GM12873 (cell line): ENCODE data around the gene PPIF.

ENCODE experiments used
- CTCF ChIP-seq: IDR thresholded peaks from 2 replicates; pipeline ENCODE4 v1.5.1; 2012; ENCODE audit warnings: low read depth, mild to moderate bottlenecking, moderate library complexity, low read length, control low read depth; ENCODE audit not compliant: insufficient read depth; ENCODE audit errors: missing control alignments

The PPIF gene

GRCh38 chr10:79348640-79348988 lies 1.3 kb downstream of the PPIF start:
- no peak for TF ChIP-seq CTCF

GRCh38 chr10:79349072-79349491 lies 1.8 kb downstream of the PPIF start:
- no peak for TF ChIP-seq CTCF

GRCh38 chr10:79349766-79350406 lies 2.6 kb downstream of the PPIF start:
- no peak for TF ChIP-seq CTCF

- TF ChIP-seq CTCF, result no peak
These were observed 3.3 kb downstream of the PPIF start for GRCh38 chr10:79350407-79351154.

GRCh38 chr10:79351332-79351731 lies 4.1 kb downstream of the PPIF start:
- TF ChIP-seq CTCF, result no peak

GRCh38 chr10:79352035-79352877 lies 5.0 kb downstream of the PPIF start:
- no peak for TF ChIP-seq CTCF

- TF ChIP-seq CTCF, result no peak
These were observed 5.7 kb downstream of the PPIF start for GRCh38 chr10:79353000-79353406.
